ENCODE results near the gene FOXN1. TPM values are rescaled to one million over a fixed set of nuclear protein-coding genes. Genes with fewer than 3 reads are reported as not detected.
A peak's percentile ranks its signal among the peaks of the same experiment; 100 is the strongest.

FOXN1 gene
- total RNA-seq, 1 donor from 2014 or later, result 1.0 TPM

- H3K27ac Mint-ChIP-seq, result no peak overlapping the region
- H3K4me3 Mint-ChIP-seq, result no peak overlapping the region
These were observed 31.1 kb downstream of the FOXN1 start for GRCh38 chr17:28537219-28537610.

DNA sequence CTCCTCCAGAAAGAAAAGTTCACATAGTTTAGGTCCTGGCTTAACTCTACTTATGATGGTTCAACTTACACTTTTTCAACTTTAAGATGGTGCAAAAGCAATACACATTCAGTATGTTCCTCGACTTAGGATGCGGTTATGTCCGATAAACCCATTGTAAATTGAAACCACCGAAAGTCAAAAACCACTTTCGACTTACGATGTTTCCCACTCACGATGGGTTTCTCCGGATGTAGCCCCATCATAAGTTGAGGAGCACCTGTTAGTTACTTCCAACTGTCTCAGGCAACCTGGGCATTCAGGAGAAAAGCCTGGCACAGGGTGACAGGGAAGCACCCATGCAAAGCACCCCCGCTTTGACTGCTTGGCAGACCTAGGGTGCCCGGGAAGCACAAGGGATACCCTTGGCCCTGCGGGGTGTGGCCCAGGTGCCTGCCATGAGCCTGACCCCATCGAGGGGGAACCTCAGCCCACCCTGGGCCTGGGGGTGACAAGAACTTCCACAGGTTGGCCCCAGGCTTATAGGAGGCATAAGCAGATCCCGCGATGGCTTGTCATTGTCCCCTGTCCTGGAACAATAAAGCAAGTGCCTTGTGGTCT lies 32.2 kb downstream of the FOXN1 start:
- Mint-ChIP-seq H3K4me1 (ENCODE audit: unreplicated experiment) (peaks cover 2% of the 10 kb centered on the region), H3K27ac (no peak overlapping the region), H3K9me3 (no peaks in the 10 kb centered on the region)

More at GRCh38 chr17:28537219-28537610, 31.1 kb downstream of the FOXN1 start:
- no peaks in the 10 kb centered on the region for H3K36me3 Mint-ChIP-seq
- peak; percentile 58 for DNase-seq (ENCODE audit: extremely low spot score, unreplicated experiment)
- H3K9me3 Mint-ChIP-seq, result no peaks in the 10 kb centered on the region
- H3K27me3 Mint-ChIP-seq, result no peaks in the 10 kb centered on the region
- no peak for TF ChIP-seq CTCF (conservative IDR thresholded peaks at IDR 0.05)
- peaks cover 4% of the 10 kb centered on the region for H3K4me1 Mint-ChIP-seq (ENCODE audit: unreplicated experiment)

DNA sequence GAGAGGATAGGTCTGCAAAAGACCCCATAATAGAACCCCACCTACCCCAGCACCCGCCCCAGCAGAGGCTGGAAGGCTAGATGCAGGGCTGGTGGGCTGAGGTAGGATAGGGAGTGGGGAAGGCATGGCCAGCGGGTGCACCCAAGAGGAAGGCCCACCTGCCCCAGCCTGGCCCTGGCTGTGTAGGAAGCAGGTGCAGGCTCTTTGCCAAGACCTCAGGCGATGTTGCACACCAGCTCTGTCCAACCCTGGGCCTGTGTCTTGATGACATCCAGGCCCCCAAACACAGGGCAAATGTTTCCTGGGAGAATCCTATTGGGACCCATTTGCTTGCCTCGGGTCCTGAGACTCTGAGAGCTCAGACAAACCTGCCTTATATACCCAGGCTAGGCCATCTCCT lies 34.1 kb downstream of the FOXN1 start:
- Mint-ChIP-seq H3K4me3 (no peak overlapping the region), H3K27ac (no peak overlapping the region), H3K27me3 (no peaks in the 10 kb centered on the region), H3K9me3 (no peaks in the 10 kb centered on the region), H3K36me3 (no peaks in the 10 kb centered on the region), H3K4me1 (ENCODE audit: unreplicated experiment) (peaks cover 4% of the 10 kb centered on the region)
- TF ChIP-seq CTCF (conservative IDR thresholded peaks at IDR 0.05), result no peak
- no peak for DNase-seq (ENCODE audit: extremely low spot score, unreplicated experiment)

More for the DNA sequence above, 32.2 kb downstream of the FOXN1 start:
- Mint-ChIP-seq H3K4me3 (no peak overlapping the region), H3K27me3 (no peaks in the 10 kb centered on the region), H3K36me3 (no peaks in the 10 kb centered on the region)
- no peak for TF ChIP-seq CTCF (conservative IDR thresholded peaks at IDR 0.05)
- no peak for DNase-seq (ENCODE audit: extremely low spot score, unreplicated experiment)

DNA sequence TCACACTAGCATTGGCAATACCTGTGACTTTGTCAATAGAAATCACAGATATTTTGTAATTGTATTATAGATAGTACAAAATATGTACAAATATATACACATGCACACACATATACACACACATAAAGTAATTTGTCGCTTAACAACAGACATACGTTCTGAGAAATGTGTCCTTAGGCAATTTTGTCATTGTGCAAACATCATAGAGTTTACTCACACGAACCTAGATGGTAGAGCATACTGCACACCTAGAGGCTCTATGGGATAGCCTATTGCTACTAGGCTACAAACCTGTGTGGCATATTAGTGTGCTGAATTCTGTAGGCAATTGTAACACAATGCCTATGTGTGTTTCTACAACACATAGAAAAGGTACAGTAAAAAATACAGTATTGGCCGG lies 35.3 kb downstream of the FOXN1 start:
- TF ChIP-seq CTCF (conservative IDR thresholded peaks at IDR 0.05), result no peak
- Mint-ChIP-seq H3K27me3 (no peaks in the 10 kb centered on the region), H3K4me1 (ENCODE audit: unreplicated experiment) (peaks cover 4% of the 10 kb centered on the region), H3K4me3 (no peak overlapping the region), H3K9me3 (no peaks in the 10 kb centered on the region), H3K27ac (no peak overlapping the region), H3K36me3 (no peaks in the 10 kb centered on the region)
- DNase-seq (ENCODE audit: extremely low spot score, unreplicated experiment), result no peak

DNA sequence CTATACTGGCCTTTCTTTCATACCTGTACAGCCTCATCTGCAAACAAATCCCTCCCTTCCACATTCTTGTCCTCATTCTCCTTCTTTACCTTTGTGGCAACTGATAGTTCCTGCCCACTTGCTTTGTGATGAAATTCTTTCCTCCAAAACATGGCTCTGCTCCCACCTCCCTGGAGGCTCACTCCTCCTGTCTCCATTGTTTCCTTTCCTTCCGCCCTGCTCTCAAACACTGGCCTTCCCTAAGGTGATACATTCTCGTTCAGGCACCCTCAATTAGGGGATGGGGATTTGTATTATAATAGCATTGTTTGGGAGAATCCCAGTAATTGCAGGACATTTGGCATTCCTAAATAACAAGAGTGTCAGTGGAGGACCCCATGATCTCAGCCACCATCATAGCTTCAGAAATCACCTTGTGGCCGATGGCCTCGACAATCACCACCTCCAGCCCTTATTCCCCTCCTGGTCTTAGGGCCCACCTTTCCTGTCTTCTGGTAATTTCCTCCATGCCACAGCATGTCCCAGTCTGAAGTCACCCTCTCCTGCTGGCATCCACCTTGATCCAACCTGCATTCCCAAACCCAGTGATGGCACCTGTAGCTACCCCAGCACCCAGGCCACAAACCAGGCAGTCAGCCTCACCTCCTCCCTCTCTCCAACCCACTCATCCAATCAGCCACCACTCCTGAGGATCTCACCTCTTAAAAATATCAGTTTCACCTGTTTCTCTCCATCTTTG lies 38.4 kb downstream of the FOXN1 start:
- no peaks in the 10 kb centered on the region for H3K9me3 Mint-ChIP-seq
- no peak for TF ChIP-seq CTCF (conservative IDR thresholded peaks at IDR 0.05)
- H3K27ac Mint-ChIP-seq, result no peak overlapping the region
- peaks cover 9% of the 10 kb centered on the region for H3K4me1 Mint-ChIP-seq (ENCODE audit: unreplicated experiment)
- DNase-seq (ENCODE audit: extremely low spot score, unreplicated experiment), result no peak
- no peaks in the 10 kb centered on the region for H3K36me3 Mint-ChIP-seq
- no peak overlapping the region for H3K4me3 Mint-ChIP-seq
- H3K27me3 Mint-ChIP-seq, result no peaks in the 10 kb centered on the region
